GM19238 (cell line): ENCODE measurements around the gene MGARP.
A peak's percentile ranks its signal among the peaks of the same experiment; 100 is the strongest.
"Not testable (repeated sequence)": the region's sequence is repeated elsewhere in the genome, so short reads cannot be mapped to it uniquely, and the experiment has no call there.

ENCODE experiments used
- DNase-seq: peaks from one replicate; pipeline ENCODE4 v3.0.0; 2011; ENCODE audit warnings: low spot score; ENCODE audit not compliant: insufficient read length

Gene MGARP

GRCh38 chr4:139295942-139296299, 15.9 kb upstream of the MGARP start:
- no peak for DNase-seq

- DNase-seq = peak; percentile 76
Measured at GRCh38 chr4:139295206-139295941, 15.3 kb upstream of the MGARP start.

DNA sequence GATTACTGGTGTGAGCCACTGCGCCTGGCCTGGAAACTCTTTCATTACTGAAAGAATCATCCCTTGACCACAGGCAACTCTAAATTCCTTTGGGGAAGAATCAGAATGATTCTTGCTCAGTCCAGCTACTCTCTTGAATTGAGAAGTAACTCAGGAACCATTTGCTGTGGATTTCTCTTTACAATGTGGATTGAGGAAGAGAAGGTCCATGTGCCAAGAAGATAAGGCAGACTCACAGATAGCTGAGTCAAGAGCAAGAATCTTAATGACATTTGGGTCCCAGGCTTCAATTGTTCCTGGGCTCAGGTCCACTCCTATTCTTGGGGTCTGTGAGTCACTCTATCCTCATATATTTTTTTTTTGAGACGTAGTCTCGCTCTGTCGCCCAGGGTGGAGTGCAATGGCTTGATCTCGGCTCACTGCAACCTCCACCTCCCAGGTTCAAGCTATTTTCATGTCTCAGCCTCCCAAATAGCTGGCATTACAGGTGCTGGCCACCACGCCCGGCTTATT, 6.2 kb upstream of the MGARP start:
- DNase-seq = no peak

DNA sequence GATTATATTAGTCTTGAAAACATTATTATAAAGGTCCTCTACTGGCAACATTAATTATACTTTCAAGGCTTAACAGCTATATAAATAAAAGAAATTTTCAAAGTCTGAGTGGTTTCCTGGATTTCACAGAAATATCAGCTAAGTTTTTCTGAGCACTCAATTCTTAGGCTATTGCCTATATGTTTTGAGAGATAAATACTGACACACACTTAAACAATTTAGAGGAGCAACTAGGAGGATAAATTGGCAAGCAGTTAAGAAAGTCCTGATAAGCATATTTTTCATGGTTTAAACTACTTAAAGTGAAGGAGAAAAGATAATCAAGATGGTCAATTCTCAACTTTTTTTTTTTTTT, 2.7 kb upstream of the MGARP start:
- DNase-seq = no peak

GRCh38 chr4:139282065-139282720, 2.2 kb upstream of the MGARP start:
- no peak for DNase-seq

DNA sequence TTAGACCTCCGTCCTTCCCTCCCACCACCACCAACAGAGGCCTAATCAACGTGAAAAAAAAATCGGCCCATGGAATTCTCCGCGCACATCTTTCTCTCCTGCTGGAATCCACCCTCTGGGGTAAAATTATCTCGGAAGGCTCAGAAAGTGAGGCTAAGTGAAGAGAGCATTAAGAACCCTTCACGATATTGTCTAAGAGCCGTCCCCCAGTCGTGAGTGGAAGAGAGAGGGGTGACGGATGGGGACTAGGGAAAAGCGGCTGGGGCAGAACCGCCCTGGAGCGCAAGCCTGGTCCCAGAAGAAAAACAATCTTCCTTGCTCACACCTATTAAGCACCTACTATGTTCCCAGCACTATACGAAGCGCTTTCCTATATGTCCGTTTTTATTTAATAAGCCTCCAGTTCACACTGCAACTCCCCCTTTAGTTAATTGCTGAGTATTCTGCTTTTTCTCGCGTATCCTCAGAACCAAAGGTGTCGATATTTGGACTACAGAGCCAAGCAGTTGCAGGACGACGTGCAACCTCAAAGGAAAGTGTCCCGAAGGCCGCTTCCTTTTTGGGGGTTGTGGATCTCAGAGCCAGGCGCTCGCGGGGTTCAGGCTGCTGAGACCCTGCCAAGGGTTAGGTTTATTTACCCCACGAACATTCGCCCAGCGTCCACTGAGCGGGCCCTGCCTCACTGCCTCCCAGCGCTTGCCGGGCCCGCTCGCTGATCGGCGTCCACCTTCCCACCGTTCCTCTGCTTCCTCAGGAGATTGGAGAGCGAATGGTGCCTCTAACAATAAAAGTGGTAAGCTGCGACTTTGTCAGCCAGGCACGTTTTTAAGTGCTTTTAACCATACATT, 889 bp downstream of the MGARP start:
- no peak for DNase-seq

GRCh38 chr4:139278485-139278884, 1.5 kb downstream of the MGARP start:
- DNase-seq = no peak

DNA sequence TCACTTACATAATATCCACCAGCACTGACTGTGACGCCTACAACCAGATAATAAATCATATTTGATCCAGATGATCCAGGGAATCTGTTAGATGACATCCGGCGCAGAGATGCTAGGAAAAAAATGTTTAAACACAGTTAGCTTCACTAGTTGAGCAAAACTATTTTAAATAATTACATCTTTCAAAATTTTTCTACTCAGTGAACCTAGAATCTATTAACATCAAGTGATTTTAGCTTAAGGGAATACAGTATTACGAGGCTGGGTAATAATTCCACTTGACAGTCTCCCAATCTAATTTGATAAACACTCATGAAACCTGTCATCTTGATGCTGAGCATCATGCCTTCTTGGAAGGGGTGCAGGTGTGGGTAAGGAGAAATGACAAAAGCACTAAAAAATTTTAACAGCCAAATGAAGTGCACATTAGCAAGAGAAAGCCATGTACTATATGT, 4.7 kb downstream of the MGARP start:
- no peak for DNase-seq

DNA sequence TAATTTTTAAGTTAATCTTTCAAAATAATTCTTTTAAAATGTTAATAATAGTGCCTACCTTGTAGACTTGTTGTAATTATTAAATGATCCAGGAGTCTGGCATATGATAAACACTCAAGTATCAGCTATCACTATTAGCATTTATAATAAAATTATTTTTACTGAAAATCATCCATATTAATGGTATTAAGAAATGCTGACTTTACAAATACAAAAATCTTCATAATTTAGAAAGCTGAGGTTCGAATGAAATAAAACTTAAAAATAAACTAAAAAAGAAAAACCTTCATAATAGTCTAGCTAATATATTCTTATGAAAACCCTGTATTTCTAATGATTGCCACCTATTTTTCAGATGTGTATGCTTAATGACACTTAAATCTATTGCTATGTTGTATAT, 5.2 kb downstream of the MGARP start:
- no peak for DNase-seq

GRCh38 chr4:139273835-139274234, 6.2 kb downstream of the MGARP start:
- DNase-seq = no peak

- DNase-seq = no peak
Measured at GRCh38 chr4:139267301-139267700, 12.7 kb downstream of the MGARP start.

GRCh38 chr4:139266583-139267257, 13.3 kb downstream of the MGARP start:
- peak; percentile 74 for DNase-seq

GRCh38 chr4:139266208-139266582, 13.8 kb downstream of the MGARP start:
- no peak for DNase-seq

DNA sequence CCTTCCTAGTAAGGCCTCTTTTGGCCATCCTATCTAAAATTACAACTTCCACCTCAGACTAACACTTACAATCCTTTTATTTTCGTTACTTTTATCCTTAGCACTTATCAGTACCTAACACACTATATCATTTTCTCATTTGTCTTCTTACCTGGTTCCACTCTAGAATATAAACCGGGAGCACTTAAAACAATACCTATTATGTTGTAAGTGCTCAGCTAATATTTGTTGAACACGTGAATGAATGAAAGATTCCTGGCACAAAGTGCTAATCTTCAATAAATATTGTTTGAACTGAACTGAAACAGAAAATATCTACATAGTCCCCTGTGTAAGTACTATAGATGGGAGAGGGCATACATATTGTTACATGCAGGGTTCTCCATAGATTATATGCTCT, 14.4 kb downstream of the MGARP start:
- no peak for DNase-seq

DNA sequence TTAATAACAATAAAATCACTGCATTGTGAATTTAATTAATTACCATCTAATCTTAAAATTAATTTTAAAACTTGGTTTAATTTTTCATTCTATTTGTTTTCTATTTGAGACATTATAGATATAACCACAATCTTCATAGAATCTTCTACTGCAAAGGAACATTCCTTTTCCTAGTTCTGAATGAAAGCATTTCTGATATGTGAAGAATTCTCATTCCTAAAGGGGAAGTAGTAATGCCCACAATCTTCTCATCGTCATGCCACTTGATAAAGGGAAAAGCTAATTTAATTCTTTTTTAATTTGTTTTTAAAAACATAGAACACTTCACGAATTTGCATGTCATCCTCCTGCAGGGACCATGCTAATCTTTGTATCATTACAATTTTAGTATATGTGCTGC, 23.7 kb downstream of the MGARP start:
- DNase-seq = no peak

GRCh38 chr4:139255581-139255980, 24.4 kb downstream of the MGARP start:
- DNase-seq = not testable (repeated sequence)

GRCh38 chr4:139253713-139254112, 26.3 kb downstream of the MGARP start:
- no peak for DNase-seq

GRCh38 chr4:139253046-139253445, 27.0 kb downstream of the MGARP start:
- DNase-seq = no peak

- no peak for DNase-seq
Measured at GRCh38 chr4:139247700-139248238, 32.3 kb downstream of the MGARP start.

GRCh38 chr4:139247241-139247640, 32.8 kb downstream of the MGARP start:
- no peak for DNase-seq

- no peak for DNase-seq
Measured at GRCh38 chr4:139246166-139246565, 33.9 kb downstream of the MGARP start.
